ENCODE measurements around the gene TMCO4. TPM values are rescaled to one million over a fixed set of nuclear protein-coding genes. Genes with fewer than 3 reads are reported as not detected.

Gene TMCO4
- total and polyA plus RNA-seq, 2 donors (not counting 3 experiments of a cell fraction or from before 2014, with no cell fraction given) = 7.6 to 10.3 TPM

DNA sequence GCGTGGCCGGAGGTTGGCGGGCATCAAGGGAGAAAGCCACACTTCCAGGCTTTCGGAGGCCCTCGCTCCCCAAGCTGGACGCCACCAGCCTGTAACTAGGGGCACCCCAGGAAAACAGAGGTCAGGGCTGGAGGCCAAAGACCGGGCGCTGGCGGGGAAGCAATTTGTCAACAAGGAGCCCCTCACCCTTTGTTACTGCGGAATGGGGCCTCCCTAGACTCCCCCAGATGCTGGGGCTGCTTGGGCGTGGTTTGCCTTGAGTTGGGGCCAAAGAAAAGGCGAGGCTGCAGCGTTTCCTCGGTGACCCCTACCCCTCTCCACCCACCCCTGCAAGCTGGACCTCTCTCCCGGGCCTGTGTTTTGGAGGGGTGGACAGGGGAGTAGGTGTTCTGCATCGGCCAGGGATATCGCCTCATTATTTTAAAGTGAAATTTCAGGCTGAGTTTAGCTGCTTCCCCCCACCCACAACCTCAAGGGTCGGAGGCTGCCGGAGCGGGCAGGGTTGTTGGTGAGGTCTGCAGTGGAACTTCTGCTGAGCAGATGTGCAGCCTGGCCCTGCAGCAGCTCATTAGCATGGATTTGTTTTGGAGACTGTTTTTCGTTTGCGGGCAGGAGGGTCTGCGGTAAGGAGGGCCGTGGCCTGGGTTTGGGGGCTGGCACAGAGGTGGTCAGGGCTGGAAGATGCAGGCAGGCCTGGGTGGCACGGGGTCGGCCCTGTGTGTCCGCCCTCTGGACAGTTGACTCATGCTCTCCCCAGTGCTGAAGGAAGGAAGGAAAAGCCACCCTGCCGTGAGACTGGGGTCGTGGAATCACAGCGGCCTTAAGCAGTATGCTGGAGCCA lies 154.1 kb downstream of the TMCO4 start:
- DNase-seq (ENCODE audit: low read depth, low spot score) (peak; percentile 34), FAIRE-seq (peak; percentile 67)
- dilution Hi-C loops (cut with MboI; ENCODE audit: extremely low pct_ligation_motif_present, low sequenced_read_pairs) (loop anchor here (25.0 kb wide), 1 partner anchor 233 kb away; no protein-coding TSS in a partner anchor), intact Hi-C loops (cut with micrococcal nuclease) (loop anchor here (2.0 kb wide), 2 partner anchors 159 to 207 kb away; no protein-coding TSS in a partner anchor)
- no peaks in the 10 kb centered on the region for H3K9me1 ChIP-seq (replicated peaks; ENCODE audit: control insufficient read depth, extremely low read depth, insufficient read depth, low read length)
- H3K27me3 ChIP-seq (ENCODE audit: control insufficient read depth in 2 of 2, insufficient read depth in 2 of 2, low read length in 2 of 2) = peaks cover 0 to 1% of the 10 kb centered on the region in 2 experiments
- no peak overlapping the region for H3K27ac ChIP-seq (ENCODE audit: insufficient read depth, low read depth, low read length)
- ChIA-PET POLR2A (no interaction called here), CTCF (interaction anchor here (0.9 to 2.3 kb wide), 5 partner anchors 10 to 271 kb away, joined by 3 to 9 read pairs (median 3); no protein-coding TSS in a partner anchor)
- BruUV-seq (replicated peaks) = no TSS peak
- H3K9ac ChIP-seq (replicated peaks; ENCODE audit: extremely low read depth, insufficient read depth, low read length) = peak overlapping the region; percentile 20
- no peaks in the 10 kb centered on the region for H4K20me1 ChIP-seq (replicated peaks; ENCODE audit: control insufficient read depth, extremely low read depth, insufficient read depth, low read length)
- no peaks in the 10 kb centered on the region for H3K36me3 ChIP-seq (ENCODE audit: control insufficient read depth in 2 of 2, extremely low read depth in 1 of 2, insufficient read depth in 2 of 2, low read length in 2 of 2)
- peak overlapping the region; percentile 19 for H2AFZ ChIP-seq (ENCODE audit: low read depth, low read length)
- H3K4me3 ChIP-seq (replicated peaks in 1 of 3; ENCODE audit: insufficient read depth in 1 of 3, low read depth in 1 of 3, low read length in 3 of 3) = peak overlapping the region in 2 of 3 experiments; percentile 31 to 49
- H3K4me2 ChIP-seq (ENCODE audit: insufficient read depth, low read length) = peak overlapping the region; percentile 18
- peaks cover 6% of the 10 kb centered on the region for H3K79me2 ChIP-seq (ENCODE audit: control insufficient read depth, insufficient read depth, low read length)
- TF ChIP-seq JUN (IDR thresholded peaks at IDR 0.05; ENCODE audit: borderline replicate concordance, insufficient read depth, insufficient read length, low read depth) = no peak
- TF ChIP-seq, protein P1, sequence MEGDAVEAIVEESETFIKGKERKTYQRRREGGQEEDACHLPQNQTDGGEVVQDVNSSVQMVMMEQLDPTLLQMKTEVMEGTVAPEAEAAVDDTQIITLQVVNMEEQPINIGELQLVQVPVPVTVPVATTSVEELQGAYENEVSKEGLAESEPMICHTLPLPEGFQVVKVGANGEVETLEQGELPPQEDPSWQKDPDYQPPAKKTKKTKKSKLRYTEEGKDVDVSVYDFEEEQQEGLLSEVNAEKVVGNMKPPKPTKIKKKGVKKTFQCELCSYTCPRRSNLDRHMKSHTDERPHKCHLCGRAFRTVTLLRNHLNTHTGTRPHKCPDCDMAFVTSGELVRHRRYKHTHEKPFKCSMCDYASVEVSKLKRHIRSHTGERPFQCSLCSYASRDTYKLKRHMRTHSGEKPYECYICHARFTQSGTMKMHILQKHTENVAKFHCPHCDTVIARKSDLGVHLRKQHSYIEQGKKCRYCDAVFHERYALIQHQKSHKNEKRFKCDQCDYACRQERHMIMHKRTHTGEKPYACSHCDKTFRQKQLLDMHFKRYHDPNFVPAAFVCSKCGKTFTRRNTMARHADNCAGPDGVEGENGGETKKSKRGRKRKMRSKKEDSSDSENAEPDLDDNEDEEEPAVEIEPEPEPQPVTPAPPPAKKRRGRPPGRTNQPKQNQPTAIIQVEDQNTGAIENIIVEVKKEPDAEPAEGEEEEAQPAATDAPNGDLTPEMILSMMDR (IDR thresholded peaks at IDR 0.05; ENCODE audit: extremely low read depth in 1 of 2, insufficient read depth in 1 of 2, low read depth in 1 of 2, low read length in 2 of 2) = no peak
- TF ChIP-seq EZH2 (IDR thresholded peaks at IDR 0.05; ENCODE audit: borderline replicate concordance, low read depth, low read length, severe bottlenecking) = no peak
- no peak for TF ChIP-seq FOS (IDR thresholded peaks at IDR 0.05; ENCODE audit: borderline replicate concordance, insufficient read depth, low read length)
- TF ChIP-seq MYC (IDR thresholded peaks at IDR 0.05; ENCODE audit: low read depth, low read length) = no peak
- no peak for TF ChIP-seq POLR2AphosphoS5 (IDR thresholded peaks at IDR 0.05; ENCODE audit: insufficient read depth, low read depth, low read length)
- TF ChIP-seq, protein P2, sequence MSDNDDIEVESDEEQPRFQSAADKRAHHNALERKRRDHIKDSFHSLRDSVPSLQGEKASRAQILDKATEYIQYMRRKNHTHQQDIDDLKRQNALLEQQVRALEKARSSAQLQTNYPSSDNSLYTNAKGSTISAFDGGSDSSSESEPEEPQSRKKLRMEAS (IDR thresholded peaks at IDR 0.05; ENCODE audit: insufficient read depth, insufficient read length) = no peak
- TF ChIP-seq GATA2 (IDR thresholded peaks at IDR 0.05; ENCODE audit: insufficient read depth, insufficient read length, low read depth, low read length) = no peak
- TF ChIP-seq POLR2A (IDR thresholded peaks at IDR 0.05; ENCODE audit: low read depth, low read length) = no peak
- no peaks in the 10 kb centered on the region for H3K9me3 ChIP-seq (replicated peaks; ENCODE audit: control insufficient read depth, insufficient read depth, low read length)
- peaks cover 12% of the 10 kb centered on the region for H3K4me1 ChIP-seq (ENCODE audit: control insufficient read depth, extremely low read depth, insufficient read depth, low read length)
